ENCODE data around the gene BANK1. TPM values are rescaled to one million over a fixed set of nuclear protein-coding genes. Genes with fewer than 3 reads are reported as not detected.

The BANK1 gene
- total and polyA plus RNA-seq, 2 donors (not counting 1 experiment from before 2014, with no cell fraction given), result 0.20 to 0.83 TPM

DNA sequence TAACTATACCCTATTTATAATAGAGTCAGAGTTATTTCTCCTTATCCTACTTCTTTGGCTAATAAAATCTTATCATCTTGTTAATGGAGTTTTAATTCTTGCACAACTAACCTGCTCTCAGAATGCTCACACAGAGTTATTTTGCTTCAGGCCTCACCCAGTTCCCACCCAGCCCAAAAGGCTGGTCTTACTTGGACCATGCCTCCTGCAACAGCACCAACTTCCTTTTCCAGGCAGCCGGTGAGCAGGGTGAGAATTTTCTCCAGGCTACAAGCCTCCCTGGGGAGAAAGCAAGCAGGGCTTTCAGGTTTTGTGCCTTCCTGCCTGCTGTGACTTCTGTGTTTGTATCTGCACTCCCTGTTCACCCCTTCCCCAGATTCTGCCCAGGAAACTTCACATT lies 29.1 kb upstream of the BANK1 start:
- Histone ChIP-seq H3K27ac (ENCODE audit: insufficient read depth, low read length) (no peak overlapping the region), H3K27me3 (ENCODE audit: control insufficient read depth, insufficient read depth, low read length) (no peaks in the 10 kb centered on the region), H3K4me2 (ENCODE audit: extremely low read depth, insufficient read depth, low read length) (no peak overlapping the region), H3K4me3 (replicated peaks in 1 of 4; ENCODE audit: control extremely low read depth in 1 of 4, insufficient read depth in 1 of 4, low read depth in 3 of 4, low read length in 4 of 4) (no peak overlapping the region), H4K20me1 (ENCODE audit: control insufficient read depth, extremely low read depth, insufficient read depth, low read length) (no peaks in the 10 kb centered on the region), H2AFZ (ENCODE audit: low read length) (no peak overlapping the region), H3K9me3 (ENCODE audit: control insufficient read depth, insufficient read depth, low read depth, low read length) (no peaks in the 10 kb centered on the region), H3K36me3 (ENCODE audit: control insufficient read depth, insufficient read depth, low read length) (no peaks in the 10 kb centered on the region), H3K9ac (ENCODE audit: insufficient read depth, low read length) (no peak overlapping the region), H3K4me1 (ENCODE audit: control insufficient read depth, extremely low read depth, insufficient read depth, low read length) (no peaks in the 10 kb centered on the region), H3K79me2 (ENCODE audit: control insufficient read depth, insufficient read depth, low read length) (no peaks in the 10 kb centered on the region)
- TF ChIP-seq, protein P1, sequence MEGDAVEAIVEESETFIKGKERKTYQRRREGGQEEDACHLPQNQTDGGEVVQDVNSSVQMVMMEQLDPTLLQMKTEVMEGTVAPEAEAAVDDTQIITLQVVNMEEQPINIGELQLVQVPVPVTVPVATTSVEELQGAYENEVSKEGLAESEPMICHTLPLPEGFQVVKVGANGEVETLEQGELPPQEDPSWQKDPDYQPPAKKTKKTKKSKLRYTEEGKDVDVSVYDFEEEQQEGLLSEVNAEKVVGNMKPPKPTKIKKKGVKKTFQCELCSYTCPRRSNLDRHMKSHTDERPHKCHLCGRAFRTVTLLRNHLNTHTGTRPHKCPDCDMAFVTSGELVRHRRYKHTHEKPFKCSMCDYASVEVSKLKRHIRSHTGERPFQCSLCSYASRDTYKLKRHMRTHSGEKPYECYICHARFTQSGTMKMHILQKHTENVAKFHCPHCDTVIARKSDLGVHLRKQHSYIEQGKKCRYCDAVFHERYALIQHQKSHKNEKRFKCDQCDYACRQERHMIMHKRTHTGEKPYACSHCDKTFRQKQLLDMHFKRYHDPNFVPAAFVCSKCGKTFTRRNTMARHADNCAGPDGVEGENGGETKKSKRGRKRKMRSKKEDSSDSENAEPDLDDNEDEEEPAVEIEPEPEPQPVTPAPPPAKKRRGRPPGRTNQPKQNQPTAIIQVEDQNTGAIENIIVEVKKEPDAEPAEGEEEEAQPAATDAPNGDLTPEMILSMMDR (conservative IDR thresholded peaks at IDR 0.05 in 1 of 2, IDR thresholded peaks at IDR 0.05 in 1 of 2; ENCODE audit: low read depth in 1 of 2, low read length in 2 of 2), result no peak
- TF ChIP-seq EZH2 (IDR thresholded peaks at IDR 0.05; ENCODE audit: low read length, missing control alignments), result no peak
- DNase-seq (ENCODE audit: low read depth in 2 of 2), result no peak

DNA sequence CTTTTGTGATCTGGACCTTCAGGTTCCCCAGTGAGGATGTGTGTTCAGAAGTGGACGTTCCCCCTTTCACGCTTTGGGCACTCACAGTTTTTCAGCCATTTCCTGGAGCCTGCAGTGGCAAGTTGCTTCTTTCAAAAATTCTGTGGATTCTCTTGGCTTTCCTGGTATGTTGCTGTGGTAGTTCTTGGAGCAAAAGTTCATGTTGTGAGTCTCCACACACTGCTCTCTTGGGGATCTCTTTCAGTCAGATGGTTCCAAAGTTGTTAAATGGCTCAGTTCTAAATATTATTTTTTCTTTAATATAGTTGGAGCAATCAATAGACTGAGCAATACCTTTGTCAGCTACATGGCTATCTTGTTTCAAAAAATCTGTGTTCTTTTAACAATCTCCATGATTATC lies 28.5 kb upstream of the BANK1 start:
- peak in 1 of 2 donors; percentile 3 for DNase-seq (ENCODE audit: low read depth in 2 of 2)
- no peak overlapping the region for H2AFZ ChIP-seq (ENCODE audit: low read length)
- no peaks in the 10 kb centered on the region for H3K27me3 ChIP-seq (ENCODE audit: control insufficient read depth, insufficient read depth, low read length)
- no peak overlapping the region for H3K4me3 ChIP-seq (replicated peaks in 1 of 4; ENCODE audit: control extremely low read depth in 1 of 4, insufficient read depth in 1 of 4, low read depth in 3 of 4, low read length in 4 of 4)
- H3K36me3 ChIP-seq (ENCODE audit: control insufficient read depth, insufficient read depth, low read length), result no peaks in the 10 kb centered on the region
- H3K4me2 ChIP-seq (ENCODE audit: extremely low read depth, insufficient read depth, low read length), result no peak overlapping the region
- TF ChIP-seq EZH2 (IDR thresholded peaks at IDR 0.05; ENCODE audit: low read length, missing control alignments), result no peak
- TF ChIP-seq, protein P1 (conservative IDR thresholded peaks at IDR 0.05 in 1 of 2, IDR thresholded peaks at IDR 0.05 in 1 of 2; ENCODE audit: low read depth in 1 of 2, low read length in 2 of 2), result no peak
- no peak overlapping the region for H3K27ac ChIP-seq (ENCODE audit: insufficient read depth, low read length)
- H3K4me1 ChIP-seq (ENCODE audit: control insufficient read depth, extremely low read depth, insufficient read depth, low read length), result no peaks in the 10 kb centered on the region
- H3K9me3 ChIP-seq (ENCODE audit: control insufficient read depth, insufficient read depth, low read depth, low read length), result no peaks in the 10 kb centered on the region
- H3K79me2 ChIP-seq (ENCODE audit: control insufficient read depth, insufficient read depth, low read length), result no peaks in the 10 kb centered on the region
- H4K20me1 ChIP-seq (ENCODE audit: control insufficient read depth, extremely low read depth, insufficient read depth, low read length), result no peaks in the 10 kb centered on the region
- no peak overlapping the region for H3K9ac ChIP-seq (ENCODE audit: insufficient read depth, low read length)

DNA sequence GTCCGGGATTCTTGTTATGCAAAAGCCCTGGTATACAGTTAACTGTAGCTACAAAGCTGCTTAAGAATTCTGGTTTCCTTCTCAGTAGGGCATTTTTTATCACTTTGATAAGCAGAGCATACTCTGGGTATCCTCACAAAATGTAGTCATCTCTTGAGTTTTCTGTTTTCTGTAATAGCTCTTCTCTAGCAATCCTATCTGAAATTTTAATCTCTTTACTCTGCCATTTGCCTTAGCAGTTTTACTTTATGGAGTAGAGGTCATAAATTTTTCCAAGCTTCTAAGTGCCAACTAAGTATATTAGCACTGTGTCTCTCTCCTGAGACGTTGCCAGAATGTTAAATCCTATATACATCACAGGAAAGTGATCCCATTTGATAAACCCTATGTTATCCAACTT lies 28.0 kb upstream of the BANK1 start:
- no peak for DNase-seq (ENCODE audit: low read depth in 2 of 2)
- no peak for TF ChIP-seq EZH2 (IDR thresholded peaks at IDR 0.05; ENCODE audit: low read length, missing control alignments)
- TF ChIP-seq, protein P1 (conservative IDR thresholded peaks at IDR 0.05 in 1 of 2, IDR thresholded peaks at IDR 0.05 in 1 of 2; ENCODE audit: low read depth in 1 of 2, low read length in 2 of 2), result no peak
- Histone ChIP-seq H4K20me1 (ENCODE audit: control insufficient read depth, extremely low read depth, insufficient read depth, low read length) (no peaks in the 10 kb centered on the region), H3K79me2 (ENCODE audit: control insufficient read depth, insufficient read depth, low read length) (no peaks in the 10 kb centered on the region), H3K9me3 (ENCODE audit: control insufficient read depth, insufficient read depth, low read depth, low read length) (no peaks in the 10 kb centered on the region), H3K9ac (ENCODE audit: insufficient read depth, low read length) (no peak overlapping the region), H3K27ac (ENCODE audit: insufficient read depth, low read length) (no peak overlapping the region), H3K36me3 (ENCODE audit: control insufficient read depth, insufficient read depth, low read length) (no peaks in the 10 kb centered on the region), H3K4me1 (ENCODE audit: control insufficient read depth, extremely low read depth, insufficient read depth, low read length) (no peaks in the 10 kb centered on the region), H3K4me3 (replicated peaks in 1 of 4; ENCODE audit: control extremely low read depth in 1 of 4, insufficient read depth in 1 of 4, low read depth in 3 of 4, low read length in 4 of 4) (no peak overlapping the region), H2AFZ (ENCODE audit: low read length) (no peak overlapping the region), H3K27me3 (ENCODE audit: control insufficient read depth, insufficient read depth, low read length) (no peaks in the 10 kb centered on the region), H3K4me2 (ENCODE audit: extremely low read depth, insufficient read depth, low read length) (no peak overlapping the region)

Measured in fibroblast of lung (primary cell).